Measurements from ENCODE around the gene IL1RL2. TPM values are rescaled to one million over a fixed set of nuclear protein-coding genes. Genes with fewer than 3 reads are reported as not detected.

Gene IL1RL2
- total RNA-seq: 1 to 10 TPM in 1 of 2 donors, under 1 TPM in 1; 0.28 to 2.0 TPM
- polyA plus RNA-seq (ENCODE audit: insufficient read length in 2 of 2): 1 to 10 TPM in 1 of 2 donors, under 1 TPM in 1; 0.84 to 1.5 TPM
- long read RNA-seq, donor 1: 0 reads
- long read RNA-seq, donor 2: 0 reads
- long read RNA-seq, donor 3: 0 reads
- long read RNA-seq, donor 4: 0 reads

DNA sequence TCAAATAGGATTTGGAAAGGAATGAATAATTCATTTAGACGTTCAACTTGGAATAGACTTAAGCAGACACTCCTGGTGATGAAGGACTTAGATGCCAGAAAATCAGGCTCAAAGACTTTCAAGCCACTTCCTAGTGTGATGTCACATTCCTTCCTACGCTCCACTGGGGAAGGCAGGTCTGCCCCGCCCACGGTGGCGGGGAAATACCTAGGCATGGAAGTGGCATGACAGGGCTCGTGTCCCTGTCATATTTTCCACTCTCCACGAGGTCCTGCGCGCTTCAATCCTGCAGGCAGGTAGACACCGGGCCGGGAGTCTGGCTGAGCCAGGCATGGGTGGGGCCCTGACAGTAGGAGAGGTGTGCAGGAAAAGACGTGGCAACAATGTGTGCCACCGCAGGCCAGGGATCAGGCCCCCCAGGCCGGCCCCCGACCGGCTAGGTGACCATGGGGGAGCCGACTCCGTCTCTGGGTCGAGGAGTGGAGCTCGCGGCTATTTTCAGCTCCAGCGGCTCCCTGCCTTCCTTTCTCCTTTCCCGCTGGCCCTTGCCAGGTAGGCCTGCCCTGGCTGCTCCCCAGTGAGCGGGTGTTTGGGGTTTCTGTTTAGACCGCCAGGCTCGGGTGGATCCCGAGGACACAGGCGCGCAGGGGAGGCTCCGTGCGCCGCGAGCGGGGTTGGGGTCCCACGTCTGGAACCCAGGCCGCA, at the start of gene IL1RL2:
TSS of gene IL1RL2 (plus strand) at position 233 of the 705 bp plus-strand sequence. CDS start 845 bp downstream, outside the sequence.
- DNase-seq (ENCODE audit: low read depth in 4 of 6, low spot score in 6 of 6): peak in 1 of 6 donors; percentile 20
- Histone ChIP-seq H3K4me1 (ENCODE audit: control insufficient read depth, insufficient read depth, low read length) (peaks cover 16% of the 10 kb centered on the region), H3K27me3 (ENCODE audit: control insufficient read depth, insufficient read depth, low read length) (peaks cover 28% of the 10 kb centered on the region), H3K4me3 (ENCODE audit: low read depth, low read length) (peak within 1 kb of the TSS; percentile 45), H3K36me3 (ENCODE audit: control insufficient read depth, insufficient read depth, low read length) (no peaks in the 10 kb centered on the region), H3K27ac (ENCODE audit: low read depth, low read length) (no peak within 1 kb of the TSS), H3K9me3 (ENCODE audit: control insufficient read depth, insufficient read depth, low read length) (no peaks in the 10 kb centered on the region)
- 31% methylated on average over 34 of the region's 36 CpGs for WGBS (ENCODE audit: insufficient coverage)

DNA sequence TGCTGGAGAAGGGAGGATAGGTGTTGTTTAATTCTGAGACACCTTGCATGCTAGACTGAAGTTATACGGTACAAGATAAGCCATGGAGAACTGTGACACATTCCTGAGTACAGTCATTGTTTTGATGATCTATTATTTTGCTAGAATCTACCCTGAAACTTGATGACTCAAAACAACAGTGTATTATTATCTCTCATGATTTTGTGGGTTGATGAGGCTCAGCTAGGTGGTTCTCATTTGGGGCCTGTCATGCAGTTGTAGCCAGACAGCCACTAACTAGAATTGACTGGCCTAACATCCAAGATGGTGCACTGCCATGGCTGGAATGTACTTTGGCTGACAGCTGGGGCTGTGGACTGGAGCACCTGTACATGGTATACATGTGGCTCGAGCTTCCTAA, 49.7 kb upstream of the IL1RL2 start:
- Histone ChIP-seq H3K9me3 (ENCODE audit: control insufficient read depth, insufficient read depth, low read length) (no peaks in the 10 kb centered on the region), H3K36me3 (ENCODE audit: control insufficient read depth, insufficient read depth, low read length) (no peaks in the 10 kb centered on the region)
- 90% methylated on average over 1 of the region's 2 CpGs for WGBS (ENCODE audit: insufficient coverage)

DNA sequence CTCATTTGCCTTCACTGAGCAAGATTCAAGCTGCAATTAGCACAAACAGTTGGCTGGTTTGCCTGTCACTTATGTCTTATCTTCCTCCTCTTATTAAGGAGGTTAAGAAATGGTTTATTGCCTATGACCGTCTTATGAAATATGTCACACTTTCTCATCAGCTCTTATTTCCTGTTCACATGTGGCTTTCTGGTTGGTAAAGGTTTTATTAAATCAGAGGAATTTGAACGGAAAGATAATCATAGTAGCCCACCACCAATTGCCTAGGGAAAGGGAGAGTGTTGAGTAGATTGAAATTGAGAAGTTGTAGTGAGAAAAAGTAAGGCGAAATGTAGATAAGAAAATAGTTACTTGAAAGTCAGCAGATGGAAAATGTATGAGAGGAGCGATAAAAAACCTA, 48.5 kb upstream of the IL1RL2 start:
- Histone ChIP-seq H3K27me3 (ENCODE audit: control insufficient read depth, insufficient read depth, low read length) (peaks cover 12% of the 10 kb centered on the region), H3K4me1 (ENCODE audit: control insufficient read depth, insufficient read depth, low read length) (peaks cover 8% of the 10 kb centered on the region), H3K4me3 (ENCODE audit: low read depth, low read length) (no peak overlapping the region), H3K36me3 (ENCODE audit: control insufficient read depth, insufficient read depth, low read length) (no peaks in the 10 kb centered on the region), H3K9me3 (ENCODE audit: control insufficient read depth, insufficient read depth, low read length) (no peaks in the 10 kb centered on the region), H3K27ac (ENCODE audit: low read depth, low read length) (no peak overlapping the region)
- 90% methylated on average over 2 of the region's 4 CpGs for WGBS (ENCODE audit: insufficient coverage)
- no peak for DNase-seq (ENCODE audit: low read depth in 4 of 6, low spot score in 6 of 6)

More for the DNA sequence above, 49.7 kb upstream of the IL1RL2 start:
- DNase-seq (ENCODE audit: low read depth in 4 of 6, low spot score in 6 of 6): no peak
- Histone ChIP-seq H3K27me3 (ENCODE audit: control insufficient read depth, insufficient read depth, low read length) (peaks cover 3% of the 10 kb centered on the region), H3K4me1 (ENCODE audit: control insufficient read depth, insufficient read depth, low read length) (peaks cover 1% of the 10 kb centered on the region), H3K27ac (ENCODE audit: low read depth, low read length) (no peak overlapping the region), H3K4me3 (ENCODE audit: low read depth, low read length) (no peak overlapping the region)

GRCh38 chr2:102139851-102140250, 47.0 kb upstream of the IL1RL2 start:
- H3K4me1 ChIP-seq (ENCODE audit: control insufficient read depth, insufficient read depth, low read length): peaks cover 8% of the 10 kb centered on the region
- no peak for DNase-seq (ENCODE audit: low read depth in 4 of 6, low spot score in 6 of 6)
- H3K27me3 ChIP-seq (ENCODE audit: control insufficient read depth, insufficient read depth, low read length): peaks cover 20% of the 10 kb centered on the region
- no peaks in the 10 kb centered on the region for H3K9me3 ChIP-seq (ENCODE audit: control insufficient read depth, insufficient read depth, low read length)
- WGBS (ENCODE audit: insufficient coverage): no CpG with 5 or more reads among the region's 1 CpG
- H3K36me3 ChIP-seq (ENCODE audit: control insufficient read depth, insufficient read depth, low read length): no peaks in the 10 kb centered on the region
- no peak overlapping the region for H3K4me3 ChIP-seq (ENCODE audit: low read depth, low read length)
- H3K27ac ChIP-seq (ENCODE audit: low read depth, low read length): no peak overlapping the region

GRCh38 chr2:102140377-102140776, 46.4 kb upstream of the IL1RL2 start:
- peaks cover 8% of the 10 kb centered on the region for H3K4me1 ChIP-seq (ENCODE audit: control insufficient read depth, insufficient read depth, low read length)
- peaks cover 20% of the 10 kb centered on the region for H3K27me3 ChIP-seq (ENCODE audit: control insufficient read depth, insufficient read depth, low read length)
- no peak for DNase-seq (ENCODE audit: low read depth in 4 of 6, low spot score in 6 of 6)
- no peak overlapping the region for H3K4me3 ChIP-seq (ENCODE audit: low read depth, low read length)
- no peaks in the 10 kb centered on the region for H3K36me3 ChIP-seq (ENCODE audit: control insufficient read depth, insufficient read depth, low read length)
- WGBS (ENCODE audit: insufficient coverage): 100% methylated on average over 2 of the region's 2 CpGs
- H3K9me3 ChIP-seq (ENCODE audit: control insufficient read depth, insufficient read depth, low read length): no peaks in the 10 kb centered on the region
- no peak overlapping the region for H3K27ac ChIP-seq (ENCODE audit: low read depth, low read length)

- Histone ChIP-seq H3K27ac (ENCODE audit: low read depth, low read length) (no peak overlapping the region), H3K36me3 (ENCODE audit: control insufficient read depth, insufficient read depth, low read length) (no peaks in the 10 kb centered on the region), H3K4me1 (ENCODE audit: control insufficient read depth, insufficient read depth, low read length) (peaks cover 8% of the 10 kb centered on the region), H3K27me3 (ENCODE audit: control insufficient read depth, insufficient read depth, low read length) (peaks cover 20% of the 10 kb centered on the region), H3K9me3 (ENCODE audit: control insufficient read depth, insufficient read depth, low read length) (no peaks in the 10 kb centered on the region), H3K4me3 (ENCODE audit: low read depth, low read length) (no peak overlapping the region)
- DNase-seq (ENCODE audit: low read depth in 4 of 6, low spot score in 6 of 6): peak in 2 of 6 donors; percentile 53 to 72
- WGBS (ENCODE audit: insufficient coverage): 72% methylated on average over 8 of the region's 15 CpGs
These were observed 45.5 kb upstream of the IL1RL2 start for GRCh38 chr2:102141011-102141943.

DNA sequence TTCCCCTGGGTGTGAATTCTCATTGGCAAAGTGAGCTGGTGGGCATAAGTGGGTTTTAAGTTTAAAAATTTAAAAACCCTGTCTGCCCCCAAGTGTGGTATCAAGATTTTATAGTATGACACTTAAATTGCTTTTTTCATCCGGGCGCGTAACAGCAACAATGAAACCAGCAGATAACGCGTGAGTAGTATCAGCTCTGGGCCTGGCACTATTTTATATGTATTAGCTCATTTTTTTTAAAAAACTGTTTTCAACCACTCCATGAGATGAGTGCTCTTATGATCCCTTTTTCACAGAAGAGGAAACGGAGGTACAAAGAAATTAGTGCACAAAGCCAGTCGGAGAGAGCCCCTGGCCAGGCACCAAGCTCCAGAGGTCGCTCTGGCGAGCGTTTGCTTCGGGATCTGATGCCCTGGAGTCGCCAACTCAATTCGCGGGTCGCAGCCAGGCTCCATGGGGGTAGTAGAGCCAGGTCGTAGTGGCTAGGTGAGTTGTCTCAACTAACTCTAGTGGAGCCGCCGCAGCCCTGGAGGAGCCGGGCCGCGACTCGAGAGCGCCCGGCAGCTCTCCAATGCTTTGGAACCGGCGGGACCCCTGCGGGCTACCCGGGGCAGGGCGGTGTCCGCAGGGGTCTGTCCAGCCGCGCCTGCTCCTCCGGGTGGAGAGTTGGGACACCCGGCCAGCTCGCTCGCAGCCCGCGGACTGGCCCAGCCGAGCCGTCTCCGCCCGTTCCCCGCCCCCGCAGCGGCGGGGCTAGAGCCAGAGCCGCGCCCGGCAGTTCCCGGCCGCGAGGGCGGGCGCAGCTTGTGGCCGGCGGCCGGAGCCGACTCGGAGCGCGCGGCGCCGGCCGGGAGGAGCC, 44.6 kb upstream of the IL1RL2 start, which contains the start of gene IL1R1:
TSS of gene IL1R1 (plus strand) at position 777 of the 859 bp plus-strand sequence. CDS start 14,979 bp downstream, outside the sequence.
- Histone ChIP-seq H3K4me1 (ENCODE audit: control insufficient read depth, insufficient read depth, low read length) (peaks cover 8% of the 10 kb centered on the region), H3K9me3 (ENCODE audit: control insufficient read depth, insufficient read depth, low read length) (no peaks in the 10 kb centered on the region), H3K4me3 (ENCODE audit: low read depth, low read length) (peak within 1 kb of the TSS; percentile 51), H3K36me3 (ENCODE audit: control insufficient read depth, insufficient read depth, low read length) (no peaks in the 10 kb centered on the region), H3K27ac (ENCODE audit: low read depth, low read length) (peak within 1 kb of the TSS; percentile 29), H3K27me3 (ENCODE audit: control insufficient read depth, insufficient read depth, low read length) (peaks cover 20% of the 10 kb centered on the region)
- peak in 3 of 6 donors; percentile 26 to 78 (median 36) for DNase-seq (ENCODE audit: low read depth in 4 of 6, low spot score in 6 of 6)
- WGBS (ENCODE audit: insufficient coverage): 5% methylated on average over 63 of the region's 65 CpGs

DNA sequence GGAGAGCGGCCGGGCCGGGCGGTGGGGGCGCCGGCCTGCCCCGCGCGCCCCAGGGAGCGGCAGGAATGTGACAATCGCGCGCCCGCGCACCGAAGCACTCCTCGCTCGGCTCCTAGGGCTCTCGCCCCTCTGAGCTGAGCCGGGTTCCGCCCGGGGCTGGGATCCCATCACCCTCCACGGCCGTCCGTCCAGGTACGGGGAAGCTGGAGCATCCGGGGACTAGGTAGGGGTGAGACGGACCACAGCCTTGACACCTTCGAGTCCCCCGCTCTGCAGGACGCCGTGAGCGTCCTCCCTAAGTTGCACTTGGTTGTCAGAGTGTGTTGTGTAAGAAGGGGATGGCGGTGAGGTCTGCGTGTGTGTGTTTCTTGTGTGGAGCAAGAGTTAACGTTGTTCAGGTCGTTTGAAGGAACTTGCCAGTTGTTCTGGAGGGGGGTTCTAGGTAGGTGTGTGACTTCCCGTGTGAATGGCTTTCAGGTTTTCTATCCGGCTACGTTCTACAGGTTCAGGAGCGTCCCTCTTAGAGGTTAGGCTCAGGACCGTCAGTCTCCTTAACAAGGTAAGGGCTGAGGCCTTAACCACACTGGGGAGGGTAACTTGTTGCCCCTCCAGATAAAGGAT, 43.9 kb upstream of the IL1RL2 start:
- H3K27me3 ChIP-seq (ENCODE audit: control insufficient read depth, insufficient read depth, low read length): peaks cover 20% of the 10 kb centered on the region
- H3K4me3 ChIP-seq (ENCODE audit: low read depth, low read length): peak overlapping the region; percentile 51
- peak overlapping the region; percentile 29 for H3K27ac ChIP-seq (ENCODE audit: low read depth, low read length)
- no peaks in the 10 kb centered on the region for H3K36me3 ChIP-seq (ENCODE audit: control insufficient read depth, insufficient read depth, low read length)
- H3K4me1 ChIP-seq (ENCODE audit: control insufficient read depth, insufficient read depth, low read length): peaks cover 8% of the 10 kb centered on the region
- DNase-seq (ENCODE audit: low read depth in 4 of 6, low spot score in 6 of 6): peak in 1 of 6 donors; percentile 22
- H3K9me3 ChIP-seq (ENCODE audit: control insufficient read depth, insufficient read depth, low read length): no peaks in the 10 kb centered on the region
- 10% methylated on average over 40 of the region's 42 CpGs for WGBS (ENCODE audit: insufficient coverage)
